HG03039 (cell line): ENCODE measurements around the gene LONRF2.
A peak's percentile ranks its signal among the peaks of the same experiment; 100 is the strongest.
"Not testable (repeated sequence)": the region's sequence is repeated elsewhere in the genome, so short reads cannot be mapped to it uniquely, and the experiment has no call there.

Source experiments
- ATAC-seq: cut with Tn5 transposase; IDR thresholded peaks from one replicate; pipeline ENCODE4 v1.9.1; 2021; ENCODE audit warnings: mild to moderate bottlenecking, moderate library complexity; ENCODE audit not compliant: unreplicated experiment

The LONRF2 gene

DNA sequence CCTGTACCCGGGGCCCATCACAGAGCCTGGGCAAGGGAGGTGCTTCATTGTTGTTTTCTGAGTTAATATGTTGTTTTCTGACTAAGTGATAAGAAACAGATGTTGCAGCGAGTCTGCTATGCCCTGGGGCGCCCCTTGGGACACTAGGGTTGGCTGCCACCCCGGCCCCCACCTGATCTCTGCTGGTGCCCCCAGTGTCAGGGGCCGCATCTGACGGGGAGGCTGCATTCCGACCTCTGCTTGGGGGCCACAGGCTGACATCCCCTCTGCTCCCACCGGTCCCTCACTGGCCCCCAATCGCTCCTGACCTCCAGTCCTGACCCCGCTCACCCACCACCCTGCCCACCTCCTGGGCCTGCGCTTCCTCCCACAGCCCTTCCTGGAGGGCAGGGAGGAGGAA lies 65.9 kb downstream of the LONRF2 start:
- ATAC-seq = no peak

DNA sequence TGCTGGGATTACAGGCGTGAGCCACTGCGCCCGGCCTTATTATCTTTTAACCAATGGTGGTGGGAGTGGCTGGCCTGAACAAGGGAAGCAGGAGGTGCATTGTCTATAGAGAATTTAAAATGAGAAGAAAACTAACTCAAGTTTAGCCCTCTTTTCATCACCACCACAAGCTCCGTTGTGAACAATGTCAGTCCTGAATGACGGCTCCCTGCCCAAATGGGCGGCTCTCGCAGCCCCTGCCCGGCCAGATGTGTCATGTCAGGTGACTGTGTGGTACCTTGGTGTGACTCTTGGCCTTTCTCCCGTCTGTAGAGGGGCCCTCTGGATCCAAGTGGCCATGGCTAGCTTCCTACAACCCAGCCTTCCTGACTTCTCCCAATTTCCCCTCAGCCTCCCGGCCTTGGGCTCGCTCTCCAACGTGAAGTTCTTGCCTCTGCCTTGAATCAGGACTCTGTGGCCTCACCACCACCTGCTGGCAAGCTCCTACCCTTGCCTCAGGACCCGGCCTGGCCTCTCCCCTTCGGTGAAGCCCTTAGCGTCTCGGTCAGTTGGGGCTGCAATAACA lies 67.6 kb downstream of the LONRF2 start:
- ATAC-seq = no peak

DNA sequence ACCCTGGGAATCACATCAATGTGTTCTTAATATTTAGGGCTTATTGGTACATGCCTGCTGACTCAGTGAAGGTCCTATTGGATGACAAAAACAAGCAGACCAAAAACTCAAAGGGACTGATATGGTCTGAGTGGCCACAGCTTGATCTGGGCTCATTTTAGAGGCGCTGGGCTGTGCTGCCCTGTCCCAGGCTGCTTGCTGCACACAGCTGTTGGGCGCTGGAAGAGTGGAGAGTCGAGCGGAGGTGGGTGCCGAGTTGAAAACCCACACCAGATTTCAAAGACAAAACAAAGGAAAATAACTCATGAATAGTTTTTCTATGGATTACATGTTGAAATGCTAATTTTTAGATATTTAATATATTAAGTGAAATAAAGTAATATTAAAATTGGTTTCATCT lies 68.5 kb downstream of the LONRF2 start:
- no peak for ATAC-seq

DNA sequence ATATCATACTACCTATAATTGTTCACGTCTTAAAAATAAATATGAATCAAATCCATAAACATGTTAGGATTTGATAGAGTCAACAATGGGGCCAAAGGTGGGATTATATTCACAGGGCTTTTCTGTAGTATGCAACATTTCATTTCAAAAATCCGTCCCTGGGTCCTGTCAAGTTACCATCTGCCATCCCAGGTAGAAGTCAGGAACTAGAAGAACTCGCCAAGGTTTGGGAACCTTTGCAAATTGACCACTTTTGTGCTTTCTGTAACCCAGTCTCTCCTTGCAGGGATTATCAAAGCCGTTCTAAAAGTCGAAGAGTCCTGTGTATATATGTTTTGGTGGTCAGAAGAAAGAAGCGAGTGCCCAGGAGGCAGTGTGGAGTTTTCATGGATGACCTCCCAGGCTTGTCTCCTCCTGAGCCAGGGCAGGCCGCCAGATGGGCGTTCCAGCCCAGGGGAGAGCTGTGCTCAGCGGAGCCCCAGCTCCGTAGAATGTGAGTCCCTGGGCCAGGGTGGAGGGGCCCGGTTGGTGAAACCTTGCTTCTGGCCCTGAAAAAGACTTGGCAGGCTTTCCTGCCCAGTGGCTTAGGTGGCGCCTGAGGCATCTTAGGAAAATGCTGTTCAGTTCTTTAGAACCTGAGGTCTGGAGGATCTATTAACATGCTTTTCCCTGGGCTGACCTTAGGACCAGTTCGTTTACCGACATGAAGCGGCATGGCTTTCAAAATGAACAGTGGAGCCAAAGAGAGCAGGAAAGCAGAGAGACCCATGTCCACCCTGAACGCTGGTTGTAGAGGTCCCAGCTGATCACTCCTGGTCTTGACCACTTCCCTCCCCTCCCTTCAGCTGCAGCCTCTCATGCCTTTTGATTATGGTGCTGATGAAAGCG lies 69.2 kb downstream of the LONRF2 start:
- no peak for ATAC-seq

DNA sequence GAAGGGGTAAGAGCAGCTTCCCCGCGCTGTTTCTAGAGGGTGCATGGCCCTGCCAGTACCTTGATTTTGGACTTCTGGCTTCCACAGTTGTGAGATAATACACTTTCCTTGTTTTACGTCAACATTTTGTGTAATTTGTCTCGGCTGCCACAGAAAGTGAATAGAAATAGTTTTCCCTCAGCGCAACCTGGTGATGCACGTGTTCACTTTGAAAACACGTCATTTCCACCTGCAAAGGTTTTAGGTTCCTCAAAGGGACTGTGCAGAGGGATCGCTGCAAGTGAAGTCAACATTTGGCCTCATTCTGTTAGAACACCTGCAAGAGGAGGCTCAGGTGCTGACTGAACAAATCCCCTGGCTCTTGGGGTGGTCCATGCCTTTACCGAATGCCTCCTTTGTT lies 71.7 kb downstream of the LONRF2 start:
- ATAC-seq = no peak

- no peak for ATAC-seq
Measured at GRCh38 chr2:100248971-100249370, 73.3 kb downstream of the LONRF2 start.

DNA sequence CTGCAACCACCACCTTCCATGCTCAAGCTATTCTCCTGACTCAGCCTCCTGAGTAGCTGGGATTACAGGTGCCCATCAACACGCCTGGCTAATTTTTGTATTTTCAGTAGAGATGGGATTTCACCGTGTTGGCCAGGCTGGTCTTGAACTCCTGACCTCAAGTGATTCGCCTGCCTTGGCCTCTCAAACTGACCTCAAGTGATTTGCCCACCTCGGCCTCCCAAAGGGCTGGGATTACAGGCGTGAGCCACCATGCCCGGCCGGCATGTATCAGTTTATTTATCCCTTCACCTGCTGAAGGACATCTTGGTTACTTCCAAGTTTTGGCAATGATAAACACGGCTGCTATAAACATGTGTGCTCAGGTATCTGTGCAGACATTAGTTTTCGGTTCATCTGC lies 73.7 kb downstream of the LONRF2 start:
- ATAC-seq = not testable (repeated sequence)

GRCh38 chr2:100248044-100248330 lies 74.3 kb downstream of the LONRF2 start:
- peak; percentile 9 for ATAC-seq

DNA sequence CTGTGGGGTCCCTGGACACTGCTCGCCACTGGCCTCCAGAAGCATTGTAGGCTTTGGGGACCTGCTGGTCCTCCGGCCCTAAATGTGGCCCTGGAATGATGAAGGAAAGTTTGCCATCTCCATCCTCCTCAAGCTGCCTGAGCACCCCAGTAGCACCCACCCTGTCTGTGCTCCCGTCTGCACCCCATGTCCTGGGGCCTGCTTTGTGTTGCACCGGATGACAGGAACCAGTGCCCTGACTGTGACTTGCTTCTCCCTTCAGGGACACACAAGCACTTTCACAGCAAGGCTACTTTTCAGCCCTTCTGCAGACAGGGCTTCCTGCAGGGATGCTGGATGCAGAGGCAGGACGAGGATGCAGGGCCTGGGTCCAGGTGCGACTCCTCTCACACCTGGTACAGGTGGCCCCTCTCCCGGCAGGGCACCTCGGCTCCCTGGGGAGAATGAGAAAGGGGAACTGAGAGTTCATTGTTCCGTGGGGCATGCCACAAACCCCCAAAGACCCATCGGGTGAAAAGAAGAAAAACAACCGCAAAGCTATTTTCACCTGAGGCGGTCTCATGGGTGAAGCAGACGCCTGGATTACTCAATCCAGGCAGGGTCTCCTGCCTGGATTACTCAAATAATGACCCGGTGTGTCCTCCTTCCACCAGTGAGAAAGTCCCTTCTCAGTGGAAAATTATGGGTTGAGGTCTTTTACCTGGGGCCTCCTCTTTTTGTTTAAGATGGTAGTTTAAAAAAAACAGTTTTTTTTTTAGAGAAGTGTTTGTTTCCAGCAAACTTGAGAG lies 74.9 kb downstream of the LONRF2 start:
- ATAC-seq = peak; percentile 56

DNA sequence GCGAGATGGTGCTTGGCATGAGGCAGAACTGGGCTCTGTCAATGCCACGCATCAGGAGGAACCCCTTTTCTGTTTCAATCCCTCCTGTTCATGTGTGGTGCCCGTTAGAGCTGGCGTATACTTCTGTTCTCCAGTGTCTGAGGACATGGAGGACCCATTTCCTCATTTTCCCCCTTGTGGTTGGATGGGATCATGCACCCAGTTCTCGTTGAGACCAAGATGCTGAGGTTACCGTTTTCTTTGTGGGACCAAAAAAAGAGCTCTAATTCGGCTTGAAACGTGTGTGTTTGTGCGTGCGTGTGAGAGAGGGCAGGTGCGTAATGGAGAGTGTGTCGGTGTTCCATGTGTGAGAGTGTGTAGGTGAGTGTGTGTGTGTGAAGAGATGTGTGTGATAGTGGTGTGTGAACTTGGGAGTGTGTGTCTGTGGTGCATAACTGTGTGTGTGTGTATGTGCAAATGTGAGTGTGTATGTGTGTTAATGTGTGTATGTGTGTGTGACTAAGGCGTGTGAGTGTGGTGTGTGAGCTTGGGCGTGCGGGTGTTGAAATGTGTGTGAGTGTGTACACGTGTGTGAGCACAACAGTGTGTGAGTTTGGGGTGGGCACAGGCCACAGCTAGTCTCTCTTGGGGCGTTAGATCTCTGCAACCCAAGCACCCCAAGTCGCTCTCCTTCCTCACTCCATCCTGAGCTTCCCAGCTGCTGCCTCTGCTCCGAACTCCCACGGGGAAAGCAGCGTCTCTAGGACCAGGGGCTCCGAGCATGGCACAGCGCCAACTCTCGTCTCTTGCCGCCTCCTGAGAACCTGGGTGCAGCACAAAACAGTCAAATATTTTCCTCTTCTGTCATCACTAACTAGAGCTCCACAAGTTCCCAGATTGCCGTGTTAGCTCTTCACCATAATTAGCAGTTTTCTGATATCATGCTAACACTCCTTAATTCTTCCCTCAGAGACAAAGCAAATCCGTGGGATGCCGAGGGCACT lies 75.8 kb downstream of the LONRF2 start:
- no peak for ATAC-seq

GRCh38 chr2:100245681-100246080 lies 76.6 kb downstream of the LONRF2 start:
- no peak for ATAC-seq

GRCh38 chr2:100244881-100245605 lies 77.3 kb downstream of the LONRF2 start:
- no peak for ATAC-seq

DNA sequence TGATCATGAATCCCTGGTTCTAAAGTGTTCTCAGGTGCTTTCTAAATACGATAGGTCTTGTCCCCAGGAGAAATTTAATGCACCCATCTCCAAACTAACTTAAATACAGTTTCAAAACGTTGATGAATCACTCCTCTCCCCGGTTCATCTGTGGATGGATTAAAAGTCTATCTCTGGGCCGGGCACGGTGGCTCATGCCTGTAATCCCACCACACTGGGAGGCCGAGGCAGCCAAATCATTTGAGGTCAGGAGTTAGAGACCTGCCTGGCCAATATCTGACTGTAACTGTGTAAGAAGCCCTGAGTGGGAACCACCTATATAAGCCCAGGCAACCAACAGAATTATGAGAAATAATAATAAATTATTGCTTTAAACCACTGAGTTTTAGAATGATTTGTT lies 78.7 kb downstream of the LONRF2 start:
- no peak for ATAC-seq

GRCh38 chr2:100242891-100243619 lies 79.2 kb downstream of the LONRF2 start:
- ATAC-seq = no peak

- no peak for ATAC-seq
Measured at GRCh38 chr2:100242476-100242875, 79.8 kb downstream of the LONRF2 start.

DNA sequence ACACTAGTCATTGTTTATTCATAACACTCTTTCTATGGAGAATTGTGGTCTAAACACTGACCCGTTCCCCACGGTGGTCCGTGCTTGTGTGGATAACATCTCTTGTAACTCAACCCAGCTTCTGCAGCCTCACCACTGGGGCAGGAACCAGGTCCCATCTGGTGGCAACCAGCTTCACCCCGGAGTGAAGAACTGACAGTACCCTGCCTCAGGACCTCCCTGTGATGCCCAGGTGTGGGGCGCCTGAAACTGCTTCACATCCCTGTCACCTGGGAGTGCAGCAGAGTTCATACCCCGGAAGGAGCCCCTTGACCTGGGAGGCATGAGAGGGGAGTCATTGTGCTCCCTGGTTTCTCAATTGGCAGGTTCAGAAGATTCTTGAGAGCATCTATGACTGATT lies 81.1 kb downstream of the LONRF2 start:
- no peak for ATAC-seq

DNA sequence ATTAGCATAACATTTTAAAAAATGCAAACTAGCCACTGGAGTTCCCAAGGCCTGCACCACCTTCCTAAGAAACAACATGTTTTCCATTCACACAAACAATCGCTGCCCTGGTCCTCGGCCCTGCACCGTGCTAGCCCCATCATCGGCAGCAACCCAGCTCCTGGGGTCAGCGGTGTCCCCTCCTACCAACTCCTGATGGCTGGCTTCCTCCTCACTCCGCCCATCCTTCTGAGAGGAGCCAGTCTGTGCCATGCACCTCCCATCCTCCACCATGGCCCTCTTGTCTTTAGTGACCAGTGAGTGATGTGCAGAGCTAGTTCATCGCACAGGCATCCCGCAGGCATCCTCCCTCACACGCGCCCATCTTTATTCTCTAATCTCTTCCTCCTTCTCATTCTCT lies 81.9 kb downstream of the LONRF2 start:
- ATAC-seq = no peak

- no peak for ATAC-seq
Measured at GRCh38 chr2:100239486-100240210, 82.7 kb downstream of the LONRF2 start.

GRCh38 chr2:100238471-100238870 lies 83.8 kb downstream of the LONRF2 start:
- no peak for ATAC-seq
